Vagina (tissue), 2 donors: ENCODE data around the gene UBE2G2.

Experiments used
- POLR2A ChIP-seq, 2 donors: fragments of 450-650 bp; IDR thresholded peaks; one replicate each; pipeline ENCODE4 v1.6.1; 2017; ENCODE audit warnings: antibody characterized with exemption in 2 of 2, mild to moderate bottlenecking in 2 of 2, moderate library complexity in 2 of 2
- POLR2AphosphoS5 ChIP-seq, 2 donors: sonication (generic); formaldehyde crosslinking; IDR thresholded peaks; one replicate each; pipeline ENCODE4 v1.9.0; 2017; ENCODE audit warnings: antibody characterized with exemption in 2 of 2, mild to moderate bottlenecking in 2 of 2, low read depth in 1 of 2; ENCODE audit not compliant: insufficient read depth in 1 of 2
- TF ChIP-seq, protein P1 (sequence below), 3 experiments: fragments of 450-650 bp in 2 of 3; fragments of 200-600 bp in 1 of 3; sonication (generic) in 1 of 3; IDR thresholded peaks; one replicate each; pipeline ENCODE4 v1.5.1; 2017 to 2019; ENCODE audit warnings: antibody characterized with exemption in 3 of 3, mild to moderate bottlenecking in 2 of 3, moderate library complexity in 2 of 3

DNA sequence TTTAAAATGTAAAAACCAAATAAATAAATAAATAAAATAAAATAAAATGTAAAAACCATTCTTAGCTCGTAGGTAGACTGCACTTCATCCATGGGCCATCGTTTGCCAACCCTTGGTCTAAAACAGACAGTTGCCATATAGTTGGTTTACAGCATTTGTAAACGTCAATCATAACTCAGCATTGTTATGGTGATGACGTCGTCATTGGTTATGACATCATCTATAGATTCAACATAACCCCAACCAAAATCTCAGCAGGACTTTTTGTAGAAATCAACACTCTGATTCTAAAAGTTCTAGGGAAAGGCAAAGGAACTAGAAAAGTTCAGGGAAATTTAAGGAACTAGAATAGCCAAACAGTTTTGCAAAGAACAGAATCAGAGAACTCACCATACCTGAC lies 32.0 kb upstream of the UBE2G2 start:
- TF ChIP-seq, protein P1, sequence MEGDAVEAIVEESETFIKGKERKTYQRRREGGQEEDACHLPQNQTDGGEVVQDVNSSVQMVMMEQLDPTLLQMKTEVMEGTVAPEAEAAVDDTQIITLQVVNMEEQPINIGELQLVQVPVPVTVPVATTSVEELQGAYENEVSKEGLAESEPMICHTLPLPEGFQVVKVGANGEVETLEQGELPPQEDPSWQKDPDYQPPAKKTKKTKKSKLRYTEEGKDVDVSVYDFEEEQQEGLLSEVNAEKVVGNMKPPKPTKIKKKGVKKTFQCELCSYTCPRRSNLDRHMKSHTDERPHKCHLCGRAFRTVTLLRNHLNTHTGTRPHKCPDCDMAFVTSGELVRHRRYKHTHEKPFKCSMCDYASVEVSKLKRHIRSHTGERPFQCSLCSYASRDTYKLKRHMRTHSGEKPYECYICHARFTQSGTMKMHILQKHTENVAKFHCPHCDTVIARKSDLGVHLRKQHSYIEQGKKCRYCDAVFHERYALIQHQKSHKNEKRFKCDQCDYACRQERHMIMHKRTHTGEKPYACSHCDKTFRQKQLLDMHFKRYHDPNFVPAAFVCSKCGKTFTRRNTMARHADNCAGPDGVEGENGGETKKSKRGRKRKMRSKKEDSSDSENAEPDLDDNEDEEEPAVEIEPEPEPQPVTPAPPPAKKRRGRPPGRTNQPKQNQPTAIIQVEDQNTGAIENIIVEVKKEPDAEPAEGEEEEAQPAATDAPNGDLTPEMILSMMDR (IDR thresholded peaks at IDR 0.05), result no peak
- TF ChIP-seq POLR2A (IDR thresholded peaks at IDR 0.05) (no peak), POLR2AphosphoS5 (IDR thresholded peaks at IDR 0.05; ENCODE audit: insufficient read depth in 1 of 2, low read depth in 1 of 2) (no peak)
